GM19455 (cell line): ENCODE results near the gene PHF23.
"Not testable (repeated sequence)": the region's sequence is repeated elsewhere in the genome, so short reads cannot be mapped to it uniquely, and the experiment has no call there.

Source experiments
- ATAC-seq: cut with Tn5 transposase; IDR thresholded peaks from one replicate; pipeline ENCODE4 v1.9.1; 2021; ENCODE audit not compliant: unreplicated experiment

PHF23 gene

GRCh38 chr17:7258731-7259554 lies 19.7 kb upstream of the PHF23 start:
- no peak for ATAC-seq

GRCh38 chr17:7256766-7257456 lies 17.7 kb upstream of the PHF23 start:
- ATAC-seq, result no peak

- no peak for ATAC-seq
Observed at GRCh38 chr17:7254511-7254910, 15.3 kb upstream of the PHF23 start.

GRCh38 chr17:7253082-7253481 lies 13.8 kb upstream of the PHF23 start:
- no peak for ATAC-seq

- peak; percentile 40 for ATAC-seq
Observed at GRCh38 chr17:7252176-7253043, 13.2 kb upstream of the PHF23 start, which contains the start of gene ELP5. TSS of gene ELP5 (plus strand) at chr17:7252215. CDS start at chr17:7252551, 336 bp downstream.

- ATAC-seq, result peak; percentile 86
Observed at GRCh38 chr17:7251661-7252175, 12.5 kb upstream of the PHF23 start, which contains the start of gene CTDNEP1. TSS of gene CTDNEP1 (minus strand) at chr17:7251734. CDS start at chr17:7251296, 438 bp downstream.

- ATAC-seq, result no peak
Observed at GRCh38 chr17:7250695-7251627, 11.7 kb upstream of the PHF23 start.

- no peak for ATAC-seq
Observed at GRCh38 chr17:7249830-7250229, 10.6 kb upstream of the PHF23 start.

- ATAC-seq, result no peak
Observed at GRCh38 chr17:7249214-7249613, 10.0 kb upstream of the PHF23 start.

- ATAC-seq, result no peak
Observed at GRCh38 chr17:7248796-7249195, 9.5 kb upstream of the PHF23 start.

GRCh38 chr17:7246779-7247178 lies 7.5 kb upstream of the PHF23 start:
- ATAC-seq, result no peak

GRCh38 chr17:7243838-7244237 lies 4.6 kb upstream of the PHF23 start:
- not testable (repeated sequence) for ATAC-seq

- no peak for ATAC-seq
Observed at GRCh38 chr17:7243453-7243729, 4.1 kb upstream of the PHF23 start.

GRCh38 chr17:7242717-7243452 lies 3.6 kb upstream of the PHF23 start:
- ATAC-seq, result peak; percentile 41

- peak; percentile 28 for ATAC-seq
Observed at GRCh38 chr17:7241783-7242716, 2.8 kb upstream of the PHF23 start, which contains the start of gene GABARAP. TSS of gene GABARAP (minus strand) at chr17:7242449. CDS start at chr17:7242330, 119 bp downstream.

GRCh38 chr17:7241090-7241733 lies 2.0 kb upstream of the PHF23 start:
- ATAC-seq, result no peak

- no peak for ATAC-seq
Observed at GRCh38 chr17:7240375-7240774, 1.1 kb upstream of the PHF23 start.
